GM12878 (cell line): ENCODE data around the gene P2RX1. TPM values are rescaled to one million over a fixed set of nuclear protein-coding genes. Genes with fewer than 3 reads are reported as not detected.
A peak's percentile ranks its signal among the peaks of the same experiment; 100 is the strongest.

ENCODE experiments used
- ATAC-seq: fragments of 200-7000 bp; cut with Tn5 transposase; 3 replicates; pipeline ENCODE4 v1.9.1; 2020; ENCODE audit warnings: mild to moderate bottlenecking, moderate library complexity
- BruUV-seq: library from RNA; stranded (reverse); fragments of 400-500 nt; replicated peaks from 2 replicates; lab custom pipeline; 2021; lab: Mats Ljungman, UMichigan
- CTCF ChIA-PET: fragments of 300-600 bp; sonication (Branson Sonifier 250); formaldehyde crosslinking; extraction: SDS; loops from one replicate; lab custom pipeline; 2021; ENCODE audit warnings: inconsistent platforms; lab: Yijun Ruan, JAX
- POLR2A ChIA-PET: fragments of 350-600 bp; formaldehyde crosslinking; extraction: SDS; loops from one replicate; lab custom pipeline; 2021; ENCODE audit warnings: inconsistent platforms; lab: Charles Lee
- RAD21 ChIA-PET: fragments of 300-600 bp; sonication (Branson Sonifier 250); formaldehyde crosslinking; loops from one replicate; lab custom pipeline; 2023; ENCODE audit warnings: antibody characterized with exemption; ENCODE audit not compliant: unreplicated experiment; lab: Charles Lee
- SMC1A ChIA-PET: fragments of 300-600 bp; sonication (Branson Sonifier 250); formaldehyde crosslinking; loops from one replicate; lab custom pipeline; 2023; ENCODE audit not compliant: unreplicated experiment, uncharacterized antibody; lab: Charles Lee
- DNase-seq: peaks from one replicate; pipeline ENCODE4 v3.0.0-alpha.2; 2011; ENCODE audit warnings: low read depth, low spot score
- FAIRE-seq: peaks from 3 replicates; lab custom pipeline; 2011; peaks lifted over from hg19 to GRCh38; lab: Jason Lieb, UNC
- H2AFZ ChIP-seq: 2 replicates; pipeline ENCODE4 v1.6.0; 2011; ENCODE audit warnings: low read depth, low read length, control low read depth; ENCODE audit not compliant: control insufficient read depth
- H3K27ac ChIP-seq: 2 replicates; pipeline ENCODE4 v1.5.1; 2011; ENCODE audit warnings: control low read depth; ENCODE audit not compliant: control insufficient read depth, insufficient read depth
- H3K27me3 ChIP-seq, 2 experiments: replicated peaks in 1 of 2; 2 replicates each; pipeline versions ENCODE4 v1.6.0 to v1.6.1; 2011; ENCODE audit warnings: low read length in 1 of 2; ENCODE audit not compliant: control insufficient read depth in 2 of 2, insufficient read depth in 2 of 2
- H3K36me3 ChIP-seq, 2 experiments: 2 replicates each; pipeline ENCODE4 v1.5.1; 2011; ENCODE audit warnings: low read length in 1 of 2; ENCODE audit not compliant: control insufficient read depth in 2 of 2, insufficient read depth in 2 of 2
- H3K4me1 ChIP-seq: 2 replicates; pipeline ENCODE4 v1.6.1; 2011; ENCODE audit warnings: mild to moderate bottlenecking, low read length, moderate library complexity, mixed read lengths; ENCODE audit not compliant: control insufficient read depth, insufficient read depth
- H3K4me2 ChIP-seq: 2 replicates; pipeline ENCODE4 v1.6.0; 2011; ENCODE audit warnings: control low read depth; ENCODE audit not compliant: control insufficient read depth, insufficient read depth
- H3K4me3 ChIP-seq: fragments of 200-600 bp; sonication (generic); 2 replicates; pipeline ENCODE4 v1.5.1; 2016
- H3K79me2 ChIP-seq: 2 replicates; pipeline ENCODE4 v1.6.0; 2011; ENCODE audit warnings: low read length; ENCODE audit not compliant: control insufficient read depth, insufficient read depth
- H3K9ac ChIP-seq: 2 replicates; pipeline ENCODE4 v1.8.0; 2011; ENCODE audit warnings: low read length, control low read depth, mixed read lengths; ENCODE audit not compliant: control insufficient read depth, insufficient read depth
- H3K9me3 ChIP-seq: replicated peaks from 3 replicates; pipeline ENCODE4 v1.5.1; 2011; ENCODE audit warnings: mild to moderate bottlenecking, low read length; ENCODE audit not compliant: control insufficient read depth, insufficient read depth
- H4K20me1 ChIP-seq: 2 replicates; pipeline ENCODE4 v1.6.0; 2011; ENCODE audit not compliant: control insufficient read depth, insufficient read depth
- BHLHE40 ChIP-seq, 2 experiments: fragments of 450-650 bp in 1 of 2; IDR thresholded peaks; 2 replicates each; pipeline ENCODE4 v1.6.1; 2011 to 2017; ENCODE audit warnings: low read depth in 2 of 2, borderline replicate concordance in 1 of 2, improper control_type of control experiment in 1 of 2, low read length in 1 of 2, mild to moderate bottlenecking in 1 of 2
- PAX5 ChIP-seq: IDR thresholded peaks from 2 replicates; pipeline ENCODE4 v1.6.1; 2011; ENCODE audit warnings: low read depth, low read length, borderline replicate concordance
- SIN3A ChIP-seq: IDR thresholded peaks from 2 replicates; pipeline ENCODE4 v1.6.1; 2012; ENCODE audit warnings: low read depth, low read length, improper control_type of control experiment
- WGBS: methylation state at CpG from one replicate; pipeline ENCODE4 v1.1.6; 2016; ENCODE audit warnings: low lambda C conversion rate; ENCODE audit not compliant: insufficient replicate concordance, insufficient coverage; ENCODE audit errors: missing lambda C conversion rate; 5-methylcytosine and 5-hydroxymethylcytosine counted together
- in situ Hi-C: fragments of 300-500 bp; cut with MboI; formaldehyde crosslinking; loops from 9 replicates; pipeline ENCODE4 v1.14.3; 2018; ENCODE audit warnings: mixed read lengths
- intact Hi-C: fragments of 100-400 bp; cut with micrococcal nuclease; formaldehyde crosslinking; loops from one replicate; pipeline ENCODE4 v1.14.2; 2022; ENCODE audit not compliant: unreplicated experiment
- polyA plus RNA-seq, 11 experiments: library from polyadenylated mRNA; depleted of rRNA in 4 of 11; unstranded in 6 of 11; stranded (reverse) in 5 of 11; fragments of >200 nt; fragmentation: Nextera tagmentation in 4 of 11; fragmentation: Illumina TruSeq in 1 of 11; extraction: Ambion mirVana in 4 of 11; extraction: Trizol in 1 of 11; gene quantifications; 1 replicate in 1 of 11; 2 replicates in 10 of 11; pipeline versions ENCODE4 v1.2.1 to v1.2.3, GENCODE V29; 2011 to 2016; ENCODE audit warnings: inconsistent platforms in 2 of 11, missing spikeins in 2 of 11, low read depth in 1 of 11
- total RNA-seq, 4 experiments: library from RNA; depleted of rRNA in 3 of 4; stranded (reverse); fragments of >200 nt in 3 of 4; fragmentation: Illumina TruSeq in 1 of 4; extraction: Trizol in 1 of 4; gene quantifications; 2 replicates each; pipeline versions ENCODE4 v1.2.1 to v1.2.3, GENCODE V29; 2013 to 2021

The P2RX1 gene
- total and polyA plus RNA-seq, 10 of the 15 experiments (the other 5 are each of a cell fraction or from before 2014, with no cell fraction given), result 0.12 to 6.2 (median 3.4) TPM

GRCh38 chr17:3890082-3890877 is 26.0 kb downstream of the P2RX1 start:
- ChIA-PET SMC1A (interaction anchor here (1.3 to 1.8 kb wide), 2 partner anchors 14 to 24 kb away, joined by 3 to 4 read pairs; no protein-coding TSS in a partner anchor), RAD21 (interaction anchor here (1.2 kb wide), 1 partner anchor 21 kb away, joined by 4 read pairs; no protein-coding TSS in a partner anchor), CTCF (interaction anchor here (0.6 to 1.9 kb wide), 4 partner anchors 27 to 456 kb away, joined by 3 to 10 read pairs (median 4); partner anchors contain the start of gene NCBP3)
- no peak for DNase-seq
- no peak for FAIRE-seq
- H3K27me3 ChIP-seq, result peaks cover 0 to 2% of the 10 kb centered on the region in 2 experiments; a peak in 1 of 4 replicates
- in situ Hi-C loops (no loop called here), intact Hi-C loops (no loop called here)
- peaks cover 3% of the 10 kb centered on the region for H3K4me1 ChIP-seq
- TF ChIP-seq BHLHE40 (IDR thresholded peaks at IDR 0.05; ENCODE audit: borderline replicate concordance in 1 of 2, low read depth in 2 of 2, low read length in 1 of 2) (peak in 1 of 2 experiments; percentile 24; a peak in 1 of 4 replicates), SIN3A (no peak), PAX5 (peak; percentile 51; the same call in 1 of the 2 replicates)
- TF ChIP-seq, all 136 proteins: peak for 2
- Histone ChIP-seq H3K4me2 (no peak overlapping the region), H3K36me3 (no peaks in the 10 kb centered on the region), H4K20me1 (no peaks in the 10 kb centered on the region), H3K79me2 (no peaks in the 10 kb centered on the region), H3K27ac (no peak overlapping the region), H3K4me3 (no peak overlapping the region), H3K9me3 (no peaks in the 10 kb centered on the region), H3K9ac (no peak overlapping the region), H2AFZ (no peak overlapping the region)
- POLR2A ChIA-PET, result interaction anchor here (0.5 kb wide), 1 partner anchor 94 kb away, joined by 3 read pairs; no protein-coding TSS in a partner anchor
- BruUV-seq, result no TSS peak
- WGBS, result 29% methylated on average over 22 of the region's 22 CpGs
- ATAC-seq, result no peak
